ENCODE data around the gene SDF4.

Gene SDF4

GRCh38 chr1:1239614-1240347 is 8.0 kb upstream of the SDF4 start:
- DNase-seq (ENCODE audit: low read depth) = no peak
- H3K4me1 ChIP-seq (ENCODE audit: control insufficient read depth, insufficient read depth, low read length) = no peaks in the 10 kb centered on the region
- H3K36me3 ChIP-seq (ENCODE audit: control insufficient read depth, insufficient read depth, low read length, severe bottlenecking) = no peaks in the 10 kb centered on the region
- no peak overlapping the region for H3K4me3 ChIP-seq (ENCODE audit: low read length)
- H3K27me3 ChIP-seq (replicated peaks; ENCODE audit: control insufficient read depth, insufficient read depth, low read length) = peaks cover 14% of the 10 kb centered on the region
- H3K9me3 ChIP-seq (ENCODE audit: control insufficient read depth, low read length) = no peaks in the 10 kb centered on the region
- no peak overlapping the region for H3K9ac ChIP-seq (ENCODE audit: low read length)

GRCh38 chr1:1239227-1239613 is 7.4 kb upstream of the SDF4 start:
- Histone ChIP-seq H3K27me3 (replicated peaks; ENCODE audit: control insufficient read depth, insufficient read depth, low read length) (peaks cover 14% of the 10 kb centered on the region), H3K9ac (ENCODE audit: low read length) (no peak overlapping the region), H3K4me3 (ENCODE audit: low read length) (no peak overlapping the region), H3K9me3 (ENCODE audit: control insufficient read depth, low read length) (no peaks in the 10 kb centered on the region), H3K36me3 (ENCODE audit: control insufficient read depth, insufficient read depth, low read length, severe bottlenecking) (no peaks in the 10 kb centered on the region), H3K4me1 (ENCODE audit: control insufficient read depth, insufficient read depth, low read length) (no peaks in the 10 kb centered on the region)
- no peak for DNase-seq (ENCODE audit: low read depth)

GRCh38 chr1:1238702-1239178 is 6.9 kb upstream of the SDF4 start:
- H3K9ac ChIP-seq (ENCODE audit: low read length) = no peak overlapping the region
- no peaks in the 10 kb centered on the region for H3K4me1 ChIP-seq (ENCODE audit: control insufficient read depth, insufficient read depth, low read length)
- no peak overlapping the region for H3K4me3 ChIP-seq (ENCODE audit: low read length)
- no peaks in the 10 kb centered on the region for H3K9me3 ChIP-seq (ENCODE audit: control insufficient read depth, low read length)
- peaks cover 14% of the 10 kb centered on the region for H3K27me3 ChIP-seq (replicated peaks; ENCODE audit: control insufficient read depth, insufficient read depth, low read length)
- DNase-seq (ENCODE audit: low read depth) = no peak
- H3K36me3 ChIP-seq (ENCODE audit: control insufficient read depth, insufficient read depth, low read length, severe bottlenecking) = no peaks in the 10 kb centered on the region

GRCh38 chr1:1237874-1238701 is 6.3 kb upstream of the SDF4 start:
- Histone ChIP-seq H3K4me3 (ENCODE audit: low read length) (no peak overlapping the region), H3K27me3 (replicated peaks; ENCODE audit: control insufficient read depth, insufficient read depth, low read length) (peaks cover 14% of the 10 kb centered on the region), H3K4me1 (ENCODE audit: control insufficient read depth, insufficient read depth, low read length) (peaks cover 4% of the 10 kb centered on the region), H3K9me3 (ENCODE audit: control insufficient read depth, low read length) (no peaks in the 10 kb centered on the region), H3K9ac (ENCODE audit: low read length) (no peak overlapping the region), H3K36me3 (ENCODE audit: control insufficient read depth, insufficient read depth, low read length, severe bottlenecking) (no peaks in the 10 kb centered on the region)
- DNase-seq (ENCODE audit: low read depth) = no peak

- no peak for DNase-seq (ENCODE audit: low read depth)
- H3K4me1 ChIP-seq (ENCODE audit: control insufficient read depth, insufficient read depth, low read length) = peaks cover 11% of the 10 kb centered on the region
- H3K27me3 ChIP-seq (replicated peaks; ENCODE audit: control insufficient read depth, insufficient read depth, low read length) = peaks cover 14% of the 10 kb centered on the region
- no peaks in the 10 kb centered on the region for H3K36me3 ChIP-seq (ENCODE audit: control insufficient read depth, insufficient read depth, low read length, severe bottlenecking)
- no peak overlapping the region for H3K9ac ChIP-seq (ENCODE audit: low read length)
- no peaks in the 10 kb centered on the region for H3K9me3 ChIP-seq (ENCODE audit: control insufficient read depth, low read length)
- no peak overlapping the region for H3K4me3 ChIP-seq (ENCODE audit: low read length)
Observed at GRCh38 chr1:1236945-1237873, 5.4 kb upstream of the SDF4 start.

GRCh38 chr1:1236176-1236763 is 4.5 kb upstream of the SDF4 start:
- Histone ChIP-seq H3K36me3 (ENCODE audit: control insufficient read depth, insufficient read depth, low read length, severe bottlenecking) (no peaks in the 10 kb centered on the region), H3K9ac (ENCODE audit: low read length) (no peak overlapping the region), H3K4me3 (ENCODE audit: low read length) (no peak overlapping the region), H3K9me3 (ENCODE audit: control insufficient read depth, low read length) (no peaks in the 10 kb centered on the region), H3K27me3 (replicated peaks; ENCODE audit: control insufficient read depth, insufficient read depth, low read length) (peaks cover 14% of the 10 kb centered on the region), H3K4me1 (ENCODE audit: control insufficient read depth, insufficient read depth, low read length) (peaks cover 11% of the 10 kb centered on the region)
- no peak for DNase-seq (ENCODE audit: low read depth)

GRCh38 chr1:1235016-1235744 is 3.4 kb upstream of the SDF4 start:
- Histone ChIP-seq H3K4me1 (ENCODE audit: control insufficient read depth, insufficient read depth, low read length) (peaks cover 13% of the 10 kb centered on the region), H3K4me3 (ENCODE audit: low read length) (no peak overlapping the region), H3K27me3 (replicated peaks; ENCODE audit: control insufficient read depth, insufficient read depth, low read length) (peaks cover 14% of the 10 kb centered on the region)

GRCh38 chr1:1234180-1234808 is 2.5 kb upstream of the SDF4 start:
- H3K9me3 ChIP-seq (ENCODE audit: control insufficient read depth, low read length) = no peaks in the 10 kb centered on the region
- no peaks in the 10 kb centered on the region for H3K36me3 ChIP-seq (ENCODE audit: control insufficient read depth, insufficient read depth, low read length, severe bottlenecking)
- peaks cover 22% of the 10 kb centered on the region for H3K4me1 ChIP-seq (ENCODE audit: control insufficient read depth, insufficient read depth, low read length)
- DNase-seq (ENCODE audit: low read depth) = no peak
- peaks cover 12% of the 10 kb centered on the region for H3K27me3 ChIP-seq (replicated peaks; ENCODE audit: control insufficient read depth, insufficient read depth, low read length)
- no peak overlapping the region for H3K4me3 ChIP-seq (ENCODE audit: low read length)
- H3K9ac ChIP-seq (ENCODE audit: low read length) = no peak overlapping the region

More at GRCh38 chr1:1235016-1235744, 3.4 kb upstream of the SDF4 start:
- no peaks in the 10 kb centered on the region for H3K9me3 ChIP-seq (ENCODE audit: control insufficient read depth, low read length)
- DNase-seq (ENCODE audit: low read depth) = no peak
- no peak overlapping the region for H3K9ac ChIP-seq (ENCODE audit: low read length)
- H3K36me3 ChIP-seq (ENCODE audit: control insufficient read depth, insufficient read depth, low read length, severe bottlenecking) = no peaks in the 10 kb centered on the region

- Histone ChIP-seq H3K36me3 (ENCODE audit: control insufficient read depth, insufficient read depth, low read length, severe bottlenecking) (peaks cover 4% of the 10 kb centered on the region), H3K9me3 (ENCODE audit: control insufficient read depth, low read length) (no peaks in the 10 kb centered on the region), H3K4me3 (ENCODE audit: low read length) (no peak overlapping the region), H3K4me1 (ENCODE audit: control insufficient read depth, insufficient read depth, low read length) (peaks cover 22% of the 10 kb centered on the region), H3K9ac (ENCODE audit: low read length) (no peak overlapping the region), H3K27me3 (replicated peaks; ENCODE audit: control insufficient read depth, insufficient read depth, low read length) (peaks cover 5% of the 10 kb centered on the region)
- DNase-seq (ENCODE audit: low read depth) = no peak
Observed at GRCh38 chr1:1233567-1233892, 1.7 kb upstream of the SDF4 start.
